GM19455 (cell line): Measurements from ENCODE around the gene TAP1.

Experiments
- ATAC-seq: cut with Tn5 transposase; IDR thresholded peaks from one replicate; pipeline ENCODE4 v1.9.1; 2021; ENCODE audit not compliant: unreplicated experiment

TAP1 gene

DNA sequence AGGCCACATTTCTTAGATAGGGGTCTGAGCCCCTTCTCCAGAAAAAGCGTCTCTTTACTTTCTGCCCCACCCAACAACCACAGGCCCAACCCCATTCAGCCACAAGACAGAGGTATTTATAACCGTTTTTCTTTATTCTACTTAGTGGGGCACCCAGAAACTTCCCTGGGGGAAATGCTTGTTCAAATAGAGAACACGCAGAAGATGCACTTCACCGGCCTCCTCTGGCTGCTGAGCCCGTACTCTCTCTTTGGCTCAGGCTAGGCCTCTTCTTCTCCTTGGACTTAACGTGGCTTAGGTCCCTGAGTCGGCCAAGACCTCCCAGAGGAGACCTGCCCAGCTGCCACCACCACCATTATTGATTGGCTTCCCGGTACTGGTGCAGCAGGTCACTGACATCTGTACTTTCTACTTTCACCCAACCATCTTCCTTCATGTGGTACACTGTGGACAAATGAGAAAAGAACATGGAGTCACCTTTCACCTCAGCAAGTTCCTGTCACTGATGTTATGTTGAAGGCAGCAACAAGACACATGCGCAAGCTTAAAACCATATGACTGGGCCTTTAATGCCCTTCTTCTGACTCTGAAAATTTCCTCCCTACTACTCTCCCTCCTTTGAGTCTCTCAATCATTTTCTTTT lies 12.8 kb downstream of the TAP1 start:
- ATAC-seq: no peak

DNA sequence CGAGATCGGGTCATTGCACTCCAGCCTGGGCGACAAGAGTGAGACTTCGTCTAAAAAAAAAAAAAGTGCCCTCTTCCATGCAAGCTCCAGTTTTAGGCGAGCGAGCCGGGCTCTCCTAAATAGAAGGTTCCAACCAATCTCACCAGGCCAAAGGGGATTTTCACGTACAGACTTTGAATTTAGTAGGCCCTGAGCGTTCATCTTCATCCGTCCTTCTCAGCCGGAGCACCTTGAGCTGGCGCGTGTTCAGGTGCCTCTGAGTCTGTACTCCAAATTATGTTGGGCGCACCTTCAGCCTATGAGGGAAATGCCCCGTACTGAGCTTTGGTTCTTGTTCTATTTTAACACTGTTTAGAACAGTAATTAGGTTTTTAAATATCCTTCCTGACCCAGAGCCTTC lies 14.1 kb downstream of the TAP1 start:
- no peak for ATAC-seq

DNA sequence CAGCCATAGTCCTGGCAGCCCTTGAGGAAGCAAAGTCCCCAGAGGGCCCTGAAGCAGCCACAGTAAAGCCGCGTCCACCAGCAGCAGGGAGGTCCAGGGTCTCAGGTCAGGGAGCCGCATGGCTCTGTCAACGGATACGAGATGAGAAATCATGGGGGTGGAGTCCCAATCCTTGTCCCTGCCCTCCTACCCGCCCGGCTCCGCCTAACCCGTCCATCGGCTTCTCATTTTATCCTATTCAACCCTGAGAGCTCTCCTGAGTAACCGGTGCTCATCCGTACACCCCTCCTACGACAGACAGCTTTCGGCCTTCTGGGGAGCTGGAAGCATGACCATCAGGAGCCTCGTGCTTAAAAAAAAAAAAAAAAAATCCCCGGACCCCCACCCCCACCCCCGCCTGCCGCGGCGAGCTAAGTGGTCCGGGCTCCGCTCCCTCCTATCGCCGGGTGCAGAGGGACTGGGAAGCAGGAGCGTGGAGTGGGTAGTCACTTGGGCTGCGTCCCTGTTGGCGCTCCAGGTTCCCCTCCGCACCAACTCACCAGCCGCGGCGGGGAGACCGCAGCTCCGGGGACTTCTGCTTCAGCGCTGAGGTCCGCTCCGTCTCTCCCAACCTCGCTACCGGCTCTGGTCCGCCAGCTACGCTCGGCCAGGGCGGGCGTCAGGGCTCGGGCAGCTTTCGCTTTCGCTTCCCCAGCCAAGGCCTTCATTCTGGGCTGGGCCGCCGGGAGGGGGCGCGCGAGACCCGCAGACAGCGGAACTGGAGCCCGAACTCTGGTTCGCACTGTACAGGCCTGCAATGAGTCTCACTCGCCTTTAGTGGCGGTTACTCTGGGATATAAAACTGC lies 15.2 kb downstream of the TAP1 start, which contains the start of gene TAP2:
TSS of gene TAP2 (minus strand) at position 626 of the 845 bp plus-strand sequence. CDS start at position 120, 506 bp downstream.
- peak; percentile 59 for ATAC-seq

DNA sequence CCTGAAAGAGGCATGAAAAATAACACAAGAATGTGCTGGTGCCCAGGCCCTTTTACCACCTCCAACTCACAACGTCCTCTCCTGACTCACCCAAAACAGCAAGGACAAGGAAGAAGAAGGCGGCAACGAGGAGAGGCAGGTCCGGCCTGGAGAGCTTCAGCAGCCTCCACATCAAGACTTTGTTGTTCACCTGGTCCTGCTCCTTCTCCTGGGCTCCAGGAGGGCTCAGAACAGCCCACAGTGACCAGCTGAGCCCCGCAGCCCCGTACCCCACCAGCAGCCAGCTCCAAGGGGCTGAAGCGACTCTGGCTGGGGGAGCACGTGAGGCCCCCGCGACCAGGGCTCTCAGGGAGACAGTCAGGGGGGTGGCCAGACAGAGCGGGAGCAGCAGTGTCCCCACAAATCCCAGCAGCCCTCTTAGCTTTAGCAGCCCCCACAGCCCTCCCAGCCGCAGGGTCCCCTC lies 15.8 kb downstream of the TAP1 start:
- no peak for ATAC-seq

DNA sequence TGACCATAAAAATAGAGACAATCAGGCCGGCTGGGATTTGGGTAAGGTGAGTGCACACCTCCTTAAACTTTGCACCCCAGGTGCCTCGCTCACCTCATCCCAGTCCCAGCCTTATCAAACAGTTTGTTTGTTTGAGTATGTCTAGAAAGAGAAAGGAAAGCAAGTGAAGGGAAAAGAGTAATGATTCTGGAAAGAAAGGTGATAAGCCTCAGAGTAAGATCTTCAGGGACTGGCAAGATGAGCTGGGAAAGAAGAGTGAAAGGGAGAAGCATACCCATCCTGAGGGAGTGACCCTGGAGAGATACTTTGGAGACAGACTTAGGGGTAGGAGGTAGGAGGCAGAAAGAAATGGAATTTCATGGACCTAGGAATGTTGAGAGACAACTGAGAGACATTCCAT lies 16.6 kb downstream of the TAP1 start:
- no peak for ATAC-seq

DNA sequence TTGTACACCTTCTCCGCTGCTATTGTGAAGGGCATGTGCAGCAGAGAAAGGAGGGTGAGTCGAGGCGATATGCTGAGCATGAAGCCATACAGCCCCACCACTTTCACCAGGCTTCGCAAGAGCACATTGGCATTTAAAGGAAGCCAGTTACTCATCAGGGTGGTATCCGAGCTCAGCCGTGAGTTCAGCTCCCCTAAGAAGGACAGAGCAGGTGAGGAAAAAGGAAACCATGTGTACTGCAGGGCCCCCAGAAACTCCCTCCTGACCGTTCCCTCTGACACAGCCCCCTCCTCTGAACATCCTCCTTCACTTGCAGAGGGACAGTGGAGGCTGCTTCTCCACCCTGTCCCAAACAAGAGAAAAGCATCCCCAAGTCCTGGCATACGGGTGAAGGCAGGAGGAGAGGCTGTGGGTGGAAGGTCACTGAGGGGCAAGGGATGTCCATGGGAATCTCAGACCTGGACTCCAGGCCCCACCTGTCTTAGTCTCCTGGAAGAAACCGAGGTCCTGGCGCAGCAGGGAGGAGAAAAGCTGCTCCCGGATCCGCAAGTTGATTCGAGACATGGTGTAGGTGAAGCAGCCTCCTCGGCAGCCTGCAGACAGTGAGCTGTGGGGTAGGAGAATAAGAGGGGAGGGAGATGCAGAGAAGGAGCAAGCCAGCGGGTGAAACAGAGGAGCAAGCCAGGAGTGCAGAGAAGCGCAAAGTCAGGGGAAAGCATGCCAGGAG lies 18.2 kb downstream of the TAP1 start:
- no peak for ATAC-seq

DNA sequence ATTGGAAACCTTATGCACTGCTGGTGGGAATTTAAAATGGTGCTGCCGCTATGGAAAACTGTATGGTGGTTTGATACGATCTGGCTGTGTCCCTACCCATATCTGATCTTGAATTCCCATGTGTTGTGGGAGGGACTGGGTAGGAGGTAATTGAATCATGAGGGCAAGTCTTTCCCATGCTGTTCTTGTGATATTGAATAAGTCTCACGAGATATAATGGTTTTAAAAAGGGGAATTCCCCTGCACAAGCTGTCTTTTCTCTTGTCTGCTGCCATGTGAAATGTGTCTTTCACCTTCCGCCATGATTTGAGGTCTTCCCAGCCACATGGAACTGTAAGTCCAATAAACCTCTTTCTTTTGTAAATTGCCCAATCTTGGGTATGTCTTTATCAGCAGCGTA lies 19.8 kb downstream of the TAP1 start:
- no peak for ATAC-seq

DNA sequence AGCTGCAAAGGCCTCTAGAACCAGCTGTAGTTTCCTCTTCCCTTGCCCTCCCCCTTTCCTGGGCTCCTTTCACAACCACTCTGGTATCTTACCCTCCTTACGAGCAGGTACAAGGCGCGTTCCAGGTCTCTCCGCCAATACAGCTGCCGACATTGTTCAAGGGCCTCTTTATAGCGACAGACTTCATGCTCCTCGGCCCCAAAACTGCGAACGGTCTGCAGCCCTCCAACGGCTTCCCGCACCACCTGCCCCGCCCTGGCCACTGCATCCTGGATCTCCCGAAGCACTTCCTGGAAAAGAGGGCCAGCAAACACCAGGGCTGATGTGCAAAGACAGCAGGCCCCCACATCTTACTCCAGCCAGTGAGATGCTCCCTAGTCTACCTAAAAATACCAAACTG lies 21.0 kb downstream of the TAP1 start:
- ATAC-seq: no peak

DNA sequence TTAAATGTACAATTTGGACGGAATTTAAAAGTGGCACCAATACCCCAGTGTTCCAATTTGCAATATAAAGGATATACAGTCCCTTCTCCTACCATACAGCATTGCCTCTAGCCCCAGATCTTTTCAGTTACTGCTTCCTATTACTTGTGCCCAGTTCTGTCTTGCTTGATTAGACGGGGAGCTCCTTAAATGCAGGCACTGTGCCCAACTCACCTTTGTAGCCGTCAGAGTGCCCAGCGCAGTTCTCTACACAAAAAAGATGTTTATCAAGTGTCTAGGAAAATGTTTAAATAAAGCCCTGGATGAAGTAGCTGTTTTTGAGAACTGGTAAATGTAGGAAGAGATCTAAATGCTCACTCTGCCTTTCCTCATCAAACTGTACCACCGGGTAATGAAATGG lies 22.6 kb downstream of the TAP1 start:
- no peak for ATAC-seq

DNA sequence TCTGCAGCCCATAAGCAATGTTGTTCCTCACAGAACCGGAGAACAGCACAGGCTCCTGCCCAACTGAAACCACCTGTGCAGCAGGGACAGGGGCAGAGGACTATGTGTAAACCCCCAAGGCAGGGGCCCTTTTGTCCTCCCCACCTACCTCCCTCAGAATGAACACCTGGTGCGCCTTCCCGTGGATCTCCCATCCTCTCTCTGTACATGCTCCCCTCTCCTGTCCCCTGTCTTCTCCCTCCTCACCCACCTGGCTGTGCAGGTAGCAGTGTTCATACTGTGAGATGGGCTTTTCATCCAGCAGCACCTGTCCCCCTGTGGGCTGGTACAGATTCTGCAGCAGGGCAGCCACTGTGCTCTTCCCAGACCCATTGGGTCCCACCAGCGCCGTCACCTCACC lies 23.5 kb downstream of the TAP1 start:
- no peak for ATAC-seq

DNA sequence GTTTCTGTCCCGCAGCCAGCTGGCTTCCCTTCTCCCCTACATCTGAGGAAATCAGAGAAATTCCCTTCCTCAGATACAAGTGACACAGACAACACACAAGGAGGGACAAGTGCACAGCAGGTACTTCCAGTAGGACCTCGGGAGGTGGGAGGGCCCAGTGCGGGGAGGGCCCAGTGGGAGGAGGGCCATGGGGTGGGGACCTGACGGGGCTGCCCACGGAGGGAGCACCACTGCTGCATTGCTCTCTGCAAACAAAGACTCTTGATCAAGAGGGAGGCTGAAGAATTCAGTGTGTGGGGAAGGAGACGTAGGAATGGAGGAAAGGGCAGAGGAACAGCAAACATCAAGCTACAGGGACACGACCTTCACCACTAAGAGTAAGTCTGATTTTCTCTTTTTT lies 24.0 kb downstream of the TAP1 start:
- no peak for ATAC-seq

DNA sequence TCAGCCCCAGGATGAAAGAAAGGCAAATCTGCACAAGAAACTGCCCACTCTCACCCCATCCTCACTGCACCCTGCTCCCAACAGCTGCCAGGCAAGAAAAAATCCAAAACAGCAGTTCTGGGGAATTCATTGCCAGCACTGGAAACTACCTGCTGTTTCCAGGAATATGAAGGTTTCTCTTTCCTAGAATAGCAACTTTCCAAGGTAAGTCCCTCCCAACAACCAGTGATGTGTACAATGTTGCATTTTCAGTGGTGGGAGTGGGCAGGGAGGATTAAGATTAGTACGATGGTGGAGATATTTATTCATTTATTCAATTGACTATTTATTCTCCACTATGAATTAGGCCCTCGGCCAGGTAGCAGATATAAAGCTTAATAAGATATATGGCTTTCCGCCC lies 26.5 kb downstream of the TAP1 start:
- no peak for ATAC-seq

DNA sequence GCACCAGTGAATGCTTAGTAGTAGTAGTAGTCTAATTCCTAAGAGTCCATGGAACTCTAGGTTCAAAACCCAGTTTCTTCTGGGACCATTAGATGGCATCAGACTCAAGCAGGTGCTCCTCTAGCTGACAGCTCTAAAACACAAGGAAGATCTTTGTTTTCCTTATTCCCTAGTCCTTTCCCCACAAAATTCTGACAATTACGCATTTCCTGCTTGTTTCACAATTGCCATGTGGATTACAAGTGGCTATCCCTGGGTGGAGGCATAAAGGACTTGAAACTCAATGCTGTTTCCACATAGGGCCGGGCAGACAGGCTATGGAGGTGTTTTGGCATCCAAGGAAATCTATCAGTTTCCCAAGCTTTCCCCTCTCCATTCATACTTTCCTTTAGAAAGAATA lies 27.5 kb downstream of the TAP1 start:
- ATAC-seq: no peak

DNA sequence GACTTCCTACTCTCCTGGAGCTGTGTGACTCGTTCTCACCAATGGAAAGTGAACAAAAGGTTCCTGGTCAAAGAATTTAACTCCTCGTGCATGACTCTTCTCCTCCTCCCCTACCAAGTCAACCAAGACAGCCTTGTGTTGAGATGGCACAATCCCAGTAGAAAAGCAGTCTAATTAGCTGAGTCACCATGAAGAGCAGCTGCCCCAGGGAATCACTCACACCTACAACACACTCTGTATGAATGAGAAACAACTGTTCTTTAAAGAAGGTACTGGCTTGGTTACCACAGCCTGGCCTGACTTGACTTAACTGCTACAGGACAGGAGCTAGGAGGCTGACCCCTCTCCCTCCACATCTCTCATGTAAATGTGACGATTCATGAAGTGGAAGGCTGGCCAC lies 33.8 kb downstream of the TAP1 start:
- no peak for ATAC-seq

DNA sequence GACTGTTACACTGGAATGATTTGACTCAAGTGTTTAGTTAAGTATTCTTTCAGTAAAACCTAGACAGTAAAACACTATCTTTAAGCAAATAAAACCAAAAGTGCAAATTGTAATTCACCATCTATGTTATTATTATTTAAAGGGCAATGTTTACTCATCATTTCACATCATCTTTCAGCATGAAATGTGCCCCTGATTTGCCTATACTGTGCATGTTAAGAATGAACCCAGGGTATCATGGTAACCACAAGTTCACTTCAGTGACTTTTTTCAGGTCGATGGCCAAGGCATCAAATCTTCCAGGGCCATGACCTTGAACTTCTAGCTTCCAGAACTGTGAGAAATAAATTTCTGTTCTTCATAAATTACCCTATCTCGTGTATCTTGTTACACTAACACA lies 34.6 kb downstream of the TAP1 start:
- no peak for ATAC-seq

DNA sequence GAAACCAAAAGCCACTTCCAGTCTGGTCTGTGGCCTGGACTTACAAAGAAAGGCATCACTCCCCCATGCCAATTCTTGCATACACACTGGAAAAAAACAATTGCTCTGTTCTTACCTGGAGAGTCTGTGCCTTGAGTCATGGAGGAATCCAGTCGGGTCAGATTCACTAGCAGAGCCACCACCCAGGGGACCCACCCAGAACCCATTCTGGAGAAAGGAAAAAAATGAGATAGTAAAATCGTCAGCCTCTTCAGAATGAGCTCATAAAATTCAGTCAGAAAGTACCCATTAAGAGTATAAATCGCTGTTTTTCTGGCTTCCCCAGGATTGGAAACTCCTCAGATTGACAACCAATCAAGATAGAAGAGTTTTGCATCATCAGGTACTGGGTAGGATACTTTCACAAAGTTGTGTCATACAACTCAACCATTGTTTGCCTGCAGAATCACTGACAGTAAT lies 36.7 kb downstream of the TAP1 start, which contains the start of gene HLA-DOB:
TSS of gene HLA-DOB (minus strand) at position 257 of the 459 bp plus-strand sequence. CDS start at position 206, 51 bp downstream.
- ATAC-seq: no peak

DNA sequence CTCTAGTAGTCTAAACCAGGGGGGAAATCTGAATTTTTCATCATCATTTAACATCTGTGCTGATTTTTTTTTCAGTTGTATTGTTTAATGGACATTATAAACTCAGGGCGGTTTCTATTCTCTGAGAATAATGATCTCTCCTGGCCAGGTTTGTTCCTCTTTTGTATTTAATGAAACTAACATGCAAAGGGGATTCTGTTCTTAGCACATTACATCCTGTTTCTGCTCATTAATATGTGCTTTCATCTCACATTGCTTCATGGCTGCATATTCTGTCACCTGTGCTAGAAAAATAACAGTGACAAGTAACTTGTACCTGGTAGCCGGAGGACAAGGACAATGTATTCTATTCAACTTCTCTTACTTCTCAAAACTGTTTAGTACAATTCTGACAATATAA lies 37.5 kb downstream of the TAP1 start:
- no peak for ATAC-seq

DNA sequence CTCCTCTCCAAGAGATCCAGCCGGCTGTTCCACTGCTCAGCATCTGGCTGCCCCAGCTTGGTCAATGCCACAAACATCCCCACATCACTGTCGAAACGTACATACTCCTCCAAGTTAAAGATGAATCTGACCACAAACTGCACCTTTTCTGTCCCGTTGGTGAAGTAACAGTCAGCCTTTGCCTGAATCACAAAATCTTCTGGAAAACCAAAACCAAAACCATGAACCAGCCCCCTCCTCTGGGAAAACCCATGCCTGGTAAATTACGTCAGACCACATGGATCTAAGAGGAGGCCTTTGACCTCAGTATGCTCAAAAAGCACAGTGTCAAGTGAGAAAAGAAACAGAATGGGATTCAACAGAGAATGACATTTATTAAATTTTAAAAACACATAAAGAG lies 38.4 kb downstream of the TAP1 start:
- ATAC-seq: no peak

DNA sequence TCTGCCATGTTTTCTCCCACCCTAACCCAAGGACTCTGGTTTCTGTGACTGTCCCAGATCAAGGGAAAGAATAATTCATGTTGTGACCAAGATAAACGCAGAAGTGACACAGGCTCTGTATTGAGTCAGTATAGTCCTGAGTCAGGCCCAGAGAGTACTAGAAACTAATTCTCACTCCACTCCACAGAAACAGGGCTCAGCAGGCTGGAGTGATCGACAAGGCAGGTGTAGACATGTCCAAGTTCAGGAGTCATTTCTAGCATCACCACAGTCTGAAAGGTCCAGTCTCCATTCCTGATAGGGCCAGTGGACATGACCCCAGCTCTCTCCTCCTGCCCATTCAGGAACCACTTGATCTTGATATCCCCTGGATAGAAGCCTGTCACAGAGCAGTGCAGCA lies 39.4 kb downstream of the TAP1 start:
- no peak for ATAC-seq

DNA sequence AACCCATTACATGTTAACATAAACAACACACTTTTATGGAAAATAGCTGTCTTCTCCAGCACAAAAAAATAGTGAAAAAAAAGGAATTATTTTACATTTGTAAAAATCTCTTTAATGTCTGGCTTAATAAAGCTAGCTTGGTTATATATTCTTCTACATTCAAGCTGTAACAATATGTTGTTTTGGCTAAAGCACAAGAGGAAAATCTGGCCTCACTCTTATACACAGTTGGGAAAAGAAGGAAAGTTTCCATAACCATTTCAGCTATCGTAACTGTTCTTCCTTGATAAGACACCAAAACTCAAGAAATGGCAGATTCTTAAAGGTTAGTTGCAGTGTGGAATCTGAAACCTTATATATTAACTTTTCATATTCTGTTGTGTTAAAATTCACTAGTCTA lies 44.3 kb downstream of the TAP1 start:
- no peak for ATAC-seq

DNA sequence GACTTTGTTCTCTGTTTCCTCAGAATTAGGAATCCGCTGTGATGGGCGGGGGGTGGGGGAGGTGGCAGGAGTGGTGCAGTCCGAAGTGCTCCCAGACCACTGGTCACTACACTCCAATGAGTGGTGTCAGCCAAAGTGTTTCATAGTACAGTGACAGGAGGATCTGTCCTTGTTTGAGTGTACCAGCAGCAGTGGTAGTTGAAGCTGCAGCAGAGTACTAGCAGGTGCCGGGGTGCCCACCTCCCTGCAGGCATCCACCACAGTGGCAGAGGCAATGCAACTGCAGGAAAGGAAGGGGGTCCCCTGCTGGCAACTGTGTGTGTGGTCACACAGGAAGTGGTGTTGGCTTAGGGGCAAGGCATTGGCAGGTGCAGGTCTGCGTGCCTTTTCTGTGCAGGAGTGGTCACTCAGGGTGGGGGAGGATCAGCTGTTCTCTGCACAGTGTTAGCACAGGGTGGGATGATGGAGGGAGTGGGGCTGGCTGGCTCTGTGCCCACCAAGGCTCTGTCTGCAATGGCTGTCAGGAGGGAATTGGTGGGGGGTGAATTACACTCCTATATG lies 46.4 kb downstream of the TAP1 start:
- ATAC-seq: no peak
